Measurements from ENCODE around the gene HSD17B8. TPM values are rescaled to one million over a fixed set of nuclear protein-coding genes. Genes with fewer than 3 reads are reported as not detected.
A peak's percentile ranks its signal among the peaks of the same experiment; 100 is the strongest.

HSD17B8 gene
- total RNA-seq, 1 donor from 2014 or later = 13.4 TPM

DNA sequence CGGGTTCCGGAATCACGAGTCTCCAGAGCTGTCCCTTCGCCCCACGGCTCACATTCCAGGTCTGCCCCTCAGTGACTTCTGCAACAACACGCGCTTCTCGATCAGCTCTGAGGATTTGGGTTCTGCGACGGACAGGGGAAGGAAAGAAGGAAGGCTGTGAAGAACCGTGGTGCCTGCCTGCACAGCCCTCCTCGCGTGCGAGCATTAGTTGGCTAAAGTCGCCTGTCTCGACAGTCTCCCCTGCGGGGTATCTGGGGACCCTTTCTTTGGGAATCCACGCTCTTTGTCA lies 44.1 kb downstream of the HSD17B8 start:
- DNase-seq = no peak

GRCh38 chr6:33248932-33249731 lies 44.7 kb downstream of the HSD17B8 start:
- DNase-seq = peak; percentile 99

- no peak for DNase-seq
Observed at GRCh38 chr6:33249732-33250630, 45.5 kb downstream of the HSD17B8 start.

DNA sequence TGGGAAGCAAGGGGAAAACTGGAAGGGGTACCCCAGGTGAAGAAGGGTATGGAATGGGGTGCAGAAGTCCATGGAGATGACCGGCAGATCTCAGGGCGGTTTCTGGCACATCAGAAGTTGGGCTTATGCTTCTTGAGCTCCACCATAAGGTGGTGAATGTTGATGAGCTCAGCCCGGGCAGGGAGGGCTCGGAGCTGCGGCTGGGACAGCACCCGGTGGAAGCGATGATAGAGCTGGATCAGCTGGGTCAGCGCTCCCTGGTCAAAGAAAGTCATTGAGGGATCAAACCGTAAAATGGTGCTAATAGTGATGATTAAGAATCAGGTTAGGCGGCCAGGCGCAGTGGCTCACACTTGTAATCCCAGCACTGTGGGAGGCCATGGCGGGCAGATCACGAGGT lies 46.3 kb downstream of the HSD17B8 start:
- no peak for DNase-seq

GRCh38 chr6:33251395-33252012 lies 47.0 kb downstream of the HSD17B8 start:
- no peak for DNase-seq

DNA sequence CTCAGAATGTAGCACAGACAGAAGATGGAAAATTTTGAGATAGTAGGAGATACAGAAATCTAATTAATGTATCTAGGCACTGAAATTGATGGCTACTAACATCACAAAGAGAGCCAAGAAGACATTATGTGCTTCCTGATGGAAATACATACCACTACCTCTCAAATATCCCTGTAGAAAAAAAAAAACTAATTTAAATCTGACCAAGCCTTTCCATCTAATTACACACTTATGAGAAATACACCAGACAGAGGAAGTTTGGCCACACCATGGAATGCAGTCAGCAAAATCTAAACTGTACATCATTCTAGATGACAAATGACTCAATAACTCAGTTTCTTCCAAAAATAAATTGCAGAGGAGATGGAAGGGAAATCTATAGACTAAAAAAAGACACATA lies 48.3 kb downstream of the HSD17B8 start:
- DNase-seq = no peak

- DNase-seq = no peak
Observed at GRCh38 chr6:33254591-33254990, 50.1 kb downstream of the HSD17B8 start.

Small RNAs within 50 kb of the gene (small RNA-seq; reads per million reads assigned to genes)
- 1.6 reads per million, percentile 84 among the genes with 10 or more reads in this experiment for gene MIR219A1 (ENCODE audit: low replicate concordance)
- gene RNY4P10 (ENCODE audit: low replicate concordance) = 0.14 reads per million

Other genes with a start within 250 kb of the HSD17B8 start
- gene BRD2, start 236.1 kb upstream of the HSD17B8 start, total RNA-seq = 86.3 TPM
- gene HLA-DOA, start 195.1 kb upstream of the HSD17B8 start, total RNA-seq = 2.3 TPM
- gene HLA-DPA1, start 131.0 kb upstream of the HSD17B8 start, total RNA-seq = 16.1 TPM
- 19.6 TPM for gene HLA-DPB1, start 128.7 kb upstream of the HSD17B8 start, total RNA-seq
- gene COL11A2, start 12.2 kb upstream of the HSD17B8 start, total RNA-seq = 1.4 TPM
- 17.9 TPM for gene RXRB, start 4.0 kb upstream of the HSD17B8 start, total RNA-seq
- gene SLC39A7, start 3.8 kb upstream of the HSD17B8 start, total RNA-seq = 61.7 TPM
- gene RING1, start 3.8 kb downstream of the HSD17B8 start, total RNA-seq = 18.8 TPM
- 35.7 TPM for gene VPS52, start 67.2 kb downstream of the HSD17B8 start, total RNA-seq
- gene RPS18, start 67.4 kb downstream of the HSD17B8 start, total RNA-seq = 3,055 TPM
- 5.1 TPM for gene B3GALT4, start 72.5 kb downstream of the HSD17B8 start, total RNA-seq
- gene WDR46, start 84.6 kb downstream of the HSD17B8 start, total RNA-seq = 39.9 TPM
- gene PFDN6, start 84.9 kb downstream of the HSD17B8 start, total RNA-seq = 25.3 TPM
- gene RGL2, start 94.3 kb downstream of the HSD17B8 start, total RNA-seq = 29.2 TPM
- 32.6 TPM for gene TAPBP, start 109.4 kb downstream of the HSD17B8 start, total RNA-seq
- 10.9 TPM for gene ZBTB22, start 113.1 kb downstream of the HSD17B8 start, total RNA-seq
- 17.8 TPM for gene DAXX, start 118.3 kb downstream of the HSD17B8 start, total RNA-seq
- 9.5 TPM for gene KIFC1, start 187.2 kb downstream of the HSD17B8 start, total RNA-seq
- 13.7 TPM for gene PHF1, start 206.4 kb downstream of the HSD17B8 start, total RNA-seq
- gene CUTA, start 213.5 kb downstream of the HSD17B8 start, total RNA-seq = 54.4 TPM
- 8.8 TPM for gene SYNGAP1, start 215.4 kb downstream of the HSD17B8 start, total RNA-seq
- gene ZBTB9, start 249.9 kb downstream of the HSD17B8 start, total RNA-seq = 5.8 TPM

Data from skin of body (tissue), 3 donors.